SKM-1 (cell line): ENCODE measurements around the gene VSTM2B.

Source experiments
- DNase-seq: peaks from one replicate; lab custom pipeline; 2025; ENCODE audit not compliant: unreplicated experiment; lab: John Stamatoyannopoulos, UW

VSTM2B gene

GRCh38 chr19:29495901-29496441 lies 29.8 kb upstream of the VSTM2B start:
- DNase-seq, result no peak

GRCh38 chr19:29497241-29497640 lies 28.6 kb upstream of the VSTM2B start:
- DNase-seq, result no peak

GRCh38 chr19:29497686-29498436 lies 27.9 kb upstream of the VSTM2B start:
- DNase-seq, result no peak

- DNase-seq, result no peak
Measured at GRCh38 chr19:29499261-29499920, 26.4 kb upstream of the VSTM2B start.

- no peak for DNase-seq
Measured at GRCh38 chr19:29499921-29500590, 25.7 kb upstream of the VSTM2B start.

GRCh38 chr19:29501816-29502580 lies 23.8 kb upstream of the VSTM2B start:
- no peak for DNase-seq

DNA sequence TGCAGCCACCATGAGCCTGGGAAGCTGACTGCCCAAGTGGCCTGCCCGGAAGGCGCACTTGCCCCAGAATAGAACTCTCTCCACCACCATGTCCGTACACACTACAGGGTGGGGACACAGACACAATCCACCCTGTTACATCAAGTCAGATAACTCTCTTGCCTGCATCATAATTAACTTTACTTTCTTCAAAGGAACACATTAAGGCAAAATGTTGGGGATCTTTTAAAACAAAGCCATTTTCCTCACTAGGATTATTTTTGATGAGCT lies 23.3 kb upstream of the VSTM2B start:
- DNase-seq, result no peak

DNA sequence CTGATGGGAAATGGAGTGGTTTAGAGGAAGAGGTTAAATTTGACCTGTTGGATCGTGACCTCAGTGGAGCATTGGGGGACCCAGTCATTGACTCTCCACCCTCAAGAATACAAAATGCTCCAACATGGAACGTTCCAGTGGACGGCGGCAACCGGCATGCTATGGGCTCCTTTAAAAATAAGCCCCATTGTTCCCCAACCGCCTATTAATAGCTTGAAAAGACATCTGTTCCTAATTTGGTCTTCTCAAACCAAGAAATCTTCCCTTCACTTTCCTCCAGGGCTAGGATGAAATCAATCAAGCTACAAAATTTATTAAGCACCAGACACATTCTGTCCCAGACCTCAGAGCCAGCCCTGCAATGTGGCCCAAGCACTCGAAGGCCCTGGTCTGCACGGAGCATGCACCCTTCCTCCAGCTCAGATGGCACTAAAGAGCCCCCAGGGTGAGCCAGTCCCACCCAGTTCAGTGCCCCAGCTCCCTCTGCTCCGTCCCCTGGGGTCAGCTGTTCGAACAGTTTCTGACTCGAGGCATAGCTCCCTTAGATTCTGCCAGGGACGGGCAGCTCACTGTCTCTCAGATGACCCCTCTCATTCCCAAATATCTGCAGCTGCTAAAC lies 22.5 kb upstream of the VSTM2B start:
- no peak for DNase-seq

DNA sequence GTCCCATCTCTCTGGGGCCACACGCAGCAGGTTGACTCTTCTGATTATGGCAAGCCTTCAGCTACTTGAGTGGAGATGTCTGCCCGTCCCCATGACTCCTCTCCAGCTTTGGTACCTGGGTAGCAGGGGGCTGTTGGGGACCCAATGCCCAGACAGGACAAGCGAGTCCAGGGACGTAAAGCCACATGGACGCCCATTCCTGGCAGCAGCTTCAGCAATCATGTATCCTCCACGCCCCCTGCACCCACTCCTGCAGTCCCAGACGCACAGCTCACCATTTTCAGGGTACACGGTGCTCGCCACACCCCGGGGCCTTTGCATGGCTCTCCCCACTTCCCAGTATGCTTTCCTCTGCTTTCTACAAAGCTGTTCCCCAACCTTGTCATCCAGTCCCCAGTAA lies 22.0 kb upstream of the VSTM2B start:
- DNase-seq, result no peak

DNA sequence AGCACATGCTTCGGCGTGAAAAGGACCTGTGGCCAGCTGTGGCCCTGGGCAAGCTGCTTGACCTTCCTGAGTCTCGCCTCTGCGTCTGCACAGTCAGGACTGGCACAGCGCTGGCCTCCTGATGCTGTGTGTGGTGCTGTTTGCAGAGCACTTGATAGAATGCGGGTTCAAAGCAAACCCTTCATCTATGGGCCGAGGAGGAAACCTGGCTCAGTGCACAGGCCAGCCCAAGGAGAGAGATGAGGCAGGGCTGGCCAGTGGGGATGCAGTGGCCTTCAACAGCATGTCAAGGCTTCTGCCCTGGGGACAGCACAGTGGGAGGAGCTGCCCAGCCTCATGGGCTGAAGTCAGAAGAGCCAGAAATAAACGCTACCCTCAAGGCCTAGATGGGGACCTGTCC lies 21.3 kb upstream of the VSTM2B start:
- DNase-seq, result no peak

GRCh38 chr19:29505097-29505824 lies 20.5 kb upstream of the VSTM2B start:
- DNase-seq, result no peak

DNA sequence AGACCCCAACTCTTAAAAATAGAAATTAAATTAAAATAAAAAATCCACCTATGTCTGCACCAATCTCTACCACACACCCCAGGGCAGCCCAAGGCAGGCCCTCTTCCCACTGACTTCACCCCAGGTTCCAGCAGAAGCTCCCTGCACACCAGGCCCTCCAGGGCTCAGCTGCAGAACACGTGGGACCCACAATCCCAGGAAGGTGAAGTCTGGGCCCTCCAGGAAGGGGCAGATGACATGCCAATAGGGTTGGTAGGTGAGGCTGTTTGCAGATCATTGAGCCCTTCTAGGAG lies 19.2 kb upstream of the VSTM2B start:
- DNase-seq, result no peak

- no peak for DNase-seq
Measured at GRCh38 chr19:29507081-29507860, 18.5 kb upstream of the VSTM2B start.

DNA sequence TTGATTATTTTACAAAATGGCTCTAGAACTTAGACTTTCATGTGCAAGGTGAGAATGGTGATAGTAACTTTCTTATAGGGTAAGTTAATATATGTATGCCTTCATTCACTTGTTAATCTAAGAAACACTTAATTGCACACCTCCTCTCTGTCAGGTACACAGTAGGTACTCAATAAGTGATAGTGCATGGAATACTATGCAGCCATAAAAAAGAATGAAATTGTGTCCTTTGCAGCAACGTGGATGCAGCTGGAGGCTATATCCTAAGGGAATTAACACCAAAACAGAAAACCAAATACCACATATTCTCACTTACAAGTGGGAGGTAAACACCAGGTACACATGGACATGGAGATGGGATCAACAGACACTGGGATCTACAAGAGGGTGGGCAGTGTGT lies 17.6 kb upstream of the VSTM2B start:
- no peak for DNase-seq

- no peak for DNase-seq
Measured at GRCh38 chr19:29509456-29509855, 16.3 kb upstream of the VSTM2B start.

DNA sequence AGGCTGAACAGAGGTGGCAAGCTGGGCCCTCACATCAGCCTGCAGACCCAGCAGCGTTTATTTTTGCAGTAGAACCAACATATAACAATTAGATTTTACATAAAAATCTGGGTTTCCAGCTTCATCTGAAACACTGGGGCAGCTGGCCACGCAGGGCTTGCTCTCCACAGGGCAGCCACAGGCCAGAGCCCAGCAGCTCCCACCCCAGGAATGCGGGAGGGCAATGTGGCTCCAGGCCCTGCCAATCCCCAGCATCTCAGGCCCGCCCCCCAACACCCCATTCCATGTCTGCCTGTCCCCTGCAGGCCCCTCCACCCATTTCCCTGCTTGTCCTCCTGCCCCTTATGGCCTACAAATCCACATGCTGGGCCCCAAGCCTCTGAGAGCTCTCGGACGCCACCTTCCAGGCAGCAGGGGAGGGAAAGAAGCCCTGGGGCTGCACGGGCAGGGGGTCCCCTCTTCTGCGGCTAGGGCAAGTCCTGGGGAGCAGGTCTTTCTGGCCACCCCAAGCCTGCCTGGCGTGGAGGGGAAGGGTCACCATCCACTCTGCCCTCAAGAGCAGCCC lies 15.0 kb upstream of the VSTM2B start:
- DNase-seq, result no peak

- DNase-seq, result no peak
Measured at GRCh38 chr19:29511768-29512167, 14.0 kb upstream of the VSTM2B start.

DNA sequence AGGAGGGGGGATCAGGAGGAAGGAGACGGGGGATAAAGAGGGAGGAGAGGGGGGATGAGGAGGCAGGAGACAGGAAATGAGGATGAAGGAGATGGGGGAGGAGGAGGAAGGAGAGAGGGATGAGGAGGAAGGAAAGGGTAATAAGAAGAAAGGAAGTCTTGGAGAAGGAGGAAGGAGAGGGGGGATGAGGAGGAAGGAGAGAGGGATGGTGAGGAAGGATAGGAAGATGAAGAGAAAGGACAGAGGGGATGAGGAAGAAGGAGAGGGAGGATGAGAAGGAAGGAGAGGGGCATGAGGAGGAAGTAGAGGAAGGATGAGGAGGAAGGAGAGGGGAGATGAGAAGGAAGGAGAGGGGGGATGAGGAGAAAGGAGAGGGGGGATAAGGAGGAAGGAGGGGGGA lies 13.0 kb upstream of the VSTM2B start:
- DNase-seq, result no peak

- no peak for DNase-seq
Measured at GRCh38 chr19:29514525-29515232, 11.1 kb upstream of the VSTM2B start.
